ENCODE data around the gene SETBP1.

The SETBP1 gene

GRCh38 chr18:44851856-44852621, 171.4 kb downstream of the SETBP1 start:
- no peak for DNase-seq (ENCODE audit: extremely low read depth, insufficient read length)
- no peaks in the 10 kb centered on the region; the same call in none of the 2 replicates for H3K27me3 ChIP-seq (replicated peaks; ENCODE audit: control insufficient read depth, insufficient read depth, low read length)
- no peaks in the 10 kb centered on the region for H3K36me3 ChIP-seq (ENCODE audit: control insufficient read depth, insufficient read depth, low read length)
- no peak for TF ChIP-seq CTCF (IDR thresholded peaks at IDR 0.05; ENCODE audit: insufficient read depth, low read length, poor library complexity, severe bottlenecking)
- H3K4me3 ChIP-seq (replicated peaks; ENCODE audit: low read depth, low read length) = no peak overlapping the region

- no peaks in the 10 kb centered on the region; the same call in none of the 2 replicates for H3K27me3 ChIP-seq (replicated peaks; ENCODE audit: control insufficient read depth, insufficient read depth, low read length)
- DNase-seq (ENCODE audit: extremely low read depth, insufficient read length) = no peak
- TF ChIP-seq CTCF (IDR thresholded peaks at IDR 0.05; ENCODE audit: insufficient read depth, low read length, poor library complexity, severe bottlenecking) = no peak
- no peaks in the 10 kb centered on the region for H3K36me3 ChIP-seq (ENCODE audit: control insufficient read depth, insufficient read depth, low read length)
- no peak overlapping the region for H3K4me3 ChIP-seq (replicated peaks; ENCODE audit: low read depth, low read length)
These were observed 172.1 kb downstream of the SETBP1 start for GRCh38 chr18:44852818-44853217.

GRCh38 chr18:44853430-44853829, 172.7 kb downstream of the SETBP1 start:
- no peaks in the 10 kb centered on the region; the same call in none of the 2 replicates for H3K27me3 ChIP-seq (replicated peaks; ENCODE audit: control insufficient read depth, insufficient read depth, low read length)
- no peak for DNase-seq (ENCODE audit: extremely low read depth, insufficient read length)
- TF ChIP-seq CTCF (IDR thresholded peaks at IDR 0.05; ENCODE audit: insufficient read depth, low read length, poor library complexity, severe bottlenecking) = no peak
- H3K4me3 ChIP-seq (replicated peaks; ENCODE audit: low read depth, low read length) = no peak overlapping the region
- H3K36me3 ChIP-seq (ENCODE audit: control insufficient read depth, insufficient read depth, low read length) = no peaks in the 10 kb centered on the region

GRCh38 chr18:44855681-44856080, 175.0 kb downstream of the SETBP1 start:
- TF ChIP-seq CTCF (IDR thresholded peaks at IDR 0.05; ENCODE audit: insufficient read depth, low read length, poor library complexity, severe bottlenecking) = no peak
- DNase-seq (ENCODE audit: extremely low read depth, insufficient read length) = no peak

GRCh38 chr18:44856157-44856556, 175.5 kb downstream of the SETBP1 start:
- no peaks in the 10 kb centered on the region; the same call in none of the 2 replicates for H3K27me3 ChIP-seq (replicated peaks; ENCODE audit: control insufficient read depth, insufficient read depth, low read length)
- no peak for TF ChIP-seq CTCF (IDR thresholded peaks at IDR 0.05; ENCODE audit: insufficient read depth, low read length, poor library complexity, severe bottlenecking)
- H3K36me3 ChIP-seq (ENCODE audit: control insufficient read depth, insufficient read depth, low read length) = no peaks in the 10 kb centered on the region
- H3K4me3 ChIP-seq (replicated peaks; ENCODE audit: low read depth, low read length) = no peak overlapping the region
- no peak for DNase-seq (ENCODE audit: extremely low read depth, insufficient read length)

More at GRCh38 chr18:44855681-44856080, 175.0 kb downstream of the SETBP1 start:
- H3K4me3 ChIP-seq (replicated peaks; ENCODE audit: low read depth, low read length) = no peak overlapping the region
- H3K27me3 ChIP-seq (replicated peaks; ENCODE audit: control insufficient read depth, insufficient read depth, low read length) = no peaks in the 10 kb centered on the region; the same call in none of the 2 replicates
- no peaks in the 10 kb centered on the region for H3K36me3 ChIP-seq (ENCODE audit: control insufficient read depth, insufficient read depth, low read length)
